T-helper 1 cell (primary cell): ENCODE measurements around the gene MRGPRX4.

Experiments
- DNase-seq, 5 donors: peaks; one replicate each; pipeline ENCODE4 v3.0.0-alpha.2; 2012 to 2020

The MRGPRX4 gene

DNA sequence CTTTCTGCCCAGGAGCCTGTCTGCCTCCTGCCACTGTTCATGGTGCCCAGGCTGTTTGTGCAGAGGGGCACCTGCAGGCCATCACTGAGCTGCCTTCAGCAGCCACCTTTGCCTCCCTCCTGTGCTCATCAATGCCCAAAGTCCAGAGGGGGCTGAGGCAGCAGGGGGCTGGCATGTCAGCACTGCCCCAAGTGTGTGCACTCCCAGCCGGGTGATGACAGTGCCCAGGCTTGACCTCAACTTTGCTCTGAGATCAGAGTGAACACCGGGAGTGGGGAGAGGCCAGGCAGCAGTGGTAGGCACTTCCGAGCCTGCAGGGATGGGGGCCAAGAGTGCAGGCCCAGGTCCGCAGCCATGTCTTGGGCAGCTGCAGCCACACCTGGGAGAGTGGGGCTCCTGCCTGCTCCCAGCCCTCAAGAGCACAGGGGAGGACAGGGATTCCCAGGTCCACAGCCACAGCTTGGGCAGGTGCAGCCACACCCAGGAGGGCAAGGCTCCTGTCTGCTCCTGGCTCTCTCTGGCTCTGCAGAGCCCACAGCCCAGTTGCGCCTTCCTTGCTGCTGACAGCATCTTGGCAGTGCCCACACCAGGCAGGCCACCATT, 48.7 kb downstream of the MRGPRX4 start:
- DNase-seq, result no peak

GRCh38 chr11:18222814-18223421, 50.3 kb downstream of the MRGPRX4 start:
- no peak for DNase-seq
